T-helper 2 cell treated with Interferon-gamma antibody and Interleukin-4, amounts not matched to agents 100 ng/mL and 5 ng/mL, for 36 hours (primary cell): ENCODE measurements around the gene KRTAP5-10. TPM values are rescaled to one million over a fixed set of nuclear protein-coding genes. Genes with fewer than 3 reads are reported as not detected.
"Not testable (repeated sequence)": the region's sequence is repeated elsewhere in the genome, so short reads cannot be mapped to it uniquely, and the experiment has no call there.

Experiments used
- intact Hi-C: fragments of 100-400 bp; cut with micrococcal nuclease; formaldehyde crosslinking; loops from one replicate; pipeline ENCODE4 v1.15.1; 2023
- total RNA-seq: library from RNA; stranded (reverse); gene quantifications from 2 replicates; pipeline ENCODE4 v1.2.3, GENCODE V29; 2022

KRTAP5-10 gene
- total RNA-seq, 1 donor from 2014 or later, result not detected

DNA sequence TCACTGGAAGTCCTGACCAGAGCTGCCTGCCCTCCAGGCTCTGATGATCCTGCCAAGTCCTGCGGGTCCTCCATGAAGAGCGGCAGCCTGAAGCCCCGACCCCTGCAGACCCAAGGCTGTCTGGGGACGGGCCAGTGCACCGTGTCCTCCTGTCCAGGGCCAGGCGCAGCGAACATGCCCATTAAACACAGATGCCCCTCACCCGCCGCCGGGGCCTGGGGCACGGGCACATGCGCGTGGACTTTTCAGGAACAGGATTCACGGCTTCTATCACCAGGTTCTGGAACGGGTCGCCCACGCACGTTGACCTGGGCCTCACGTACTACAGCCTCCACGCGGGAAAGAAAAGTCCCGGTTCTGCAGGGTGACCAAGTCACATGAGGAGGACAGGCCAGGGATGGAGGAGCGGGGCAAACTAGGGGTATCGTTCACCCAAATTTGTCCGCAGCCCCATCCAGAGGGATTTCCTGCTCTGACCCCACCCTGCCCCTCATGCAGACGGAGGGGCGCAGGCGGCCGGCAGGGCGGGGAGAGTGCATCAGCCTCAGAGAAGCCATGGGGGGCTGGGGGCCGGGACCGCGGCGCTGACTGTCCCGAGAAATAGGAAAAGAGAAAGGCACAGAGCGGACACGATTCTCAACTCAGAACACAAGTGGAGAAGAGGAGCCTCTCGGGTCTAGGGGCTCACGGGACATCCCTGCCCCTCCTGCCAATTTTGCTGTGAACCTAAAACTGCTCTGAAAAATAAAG lies 5.9 kb downstream of the KRTAP5-10 start:
- intact Hi-C loops, result not testable (repeated sequence)

DNA sequence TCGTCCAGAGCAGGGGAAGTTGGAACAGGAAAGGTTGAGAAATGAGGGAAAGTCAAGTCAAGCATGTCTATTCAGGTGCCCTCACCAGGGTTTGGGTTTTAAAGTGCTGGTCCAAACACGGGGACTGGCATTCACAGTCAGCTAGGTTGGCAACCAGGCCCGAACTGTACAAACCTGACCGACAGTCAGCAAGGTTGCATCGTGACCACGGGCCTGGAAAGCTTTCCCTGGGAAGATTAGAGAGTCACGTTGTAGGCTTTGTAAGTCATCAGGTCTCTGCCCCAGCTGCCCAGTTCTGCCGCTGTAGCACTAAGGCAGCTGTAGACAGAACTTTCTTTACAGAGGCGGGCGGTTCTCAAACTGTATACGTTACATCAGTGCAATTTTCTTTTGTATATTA lies 7.4 kb downstream of the KRTAP5-10 start:
- intact Hi-C loops, result no loop called here

DNA sequence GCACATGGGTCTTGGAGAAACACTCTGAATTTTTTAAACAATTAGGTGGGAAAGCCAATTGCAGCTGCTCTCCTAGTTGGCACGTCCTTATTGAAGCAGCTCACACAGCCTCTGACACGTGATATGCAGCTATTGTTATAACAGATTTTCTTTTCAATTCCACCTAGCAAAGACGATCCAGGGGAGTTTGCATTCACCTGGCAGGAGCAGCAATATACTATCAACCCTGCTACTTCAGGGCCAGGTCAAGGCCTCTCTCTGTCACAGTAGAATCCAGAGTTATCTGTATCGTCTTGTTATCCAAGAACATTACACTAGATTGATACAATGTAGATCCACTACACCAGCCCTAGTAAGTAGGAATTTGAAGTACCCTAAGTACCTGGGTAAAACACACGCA lies 9.1 kb downstream of the KRTAP5-10 start:
- intact Hi-C loops, result no loop called here

DNA sequence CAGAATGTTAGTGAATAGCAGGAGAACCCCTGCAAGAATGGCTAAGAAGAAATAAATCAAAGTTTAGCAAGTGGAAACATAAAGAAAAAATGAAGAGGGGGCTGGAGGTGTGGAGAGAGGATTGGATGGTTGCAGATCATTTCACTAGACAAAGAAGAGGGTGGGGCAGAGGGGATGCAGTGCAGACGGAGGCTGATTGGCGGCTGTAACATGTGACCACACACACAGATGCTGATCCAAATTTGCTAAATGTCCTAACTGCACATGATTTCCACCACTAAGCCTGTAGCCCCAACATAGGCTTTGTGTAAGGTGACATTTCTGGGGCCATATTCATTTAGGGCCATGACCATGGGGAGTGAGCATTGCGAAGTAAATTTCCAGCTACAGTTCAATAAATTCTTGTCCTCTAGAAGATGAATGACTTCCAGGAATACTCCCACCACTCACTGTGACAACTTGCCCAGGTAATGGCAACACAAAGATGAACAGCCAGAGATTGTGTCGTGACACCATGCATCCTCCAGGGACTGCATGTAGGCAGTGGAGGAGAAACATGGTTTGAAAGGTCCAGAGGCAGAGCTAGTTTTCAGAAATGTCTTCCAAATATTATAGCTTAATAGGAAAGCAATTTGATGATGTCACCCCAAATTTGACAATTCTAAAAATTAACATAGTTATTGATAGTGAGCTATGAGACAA lies 10.5 kb downstream of the KRTAP5-10 start:
- intact Hi-C loops, result no loop called here

- intact Hi-C loops, result not testable (repeated sequence)
Measured at GRCh38 chr11:71576688-71577465, 11.5 kb downstream of the KRTAP5-10 start.

DNA sequence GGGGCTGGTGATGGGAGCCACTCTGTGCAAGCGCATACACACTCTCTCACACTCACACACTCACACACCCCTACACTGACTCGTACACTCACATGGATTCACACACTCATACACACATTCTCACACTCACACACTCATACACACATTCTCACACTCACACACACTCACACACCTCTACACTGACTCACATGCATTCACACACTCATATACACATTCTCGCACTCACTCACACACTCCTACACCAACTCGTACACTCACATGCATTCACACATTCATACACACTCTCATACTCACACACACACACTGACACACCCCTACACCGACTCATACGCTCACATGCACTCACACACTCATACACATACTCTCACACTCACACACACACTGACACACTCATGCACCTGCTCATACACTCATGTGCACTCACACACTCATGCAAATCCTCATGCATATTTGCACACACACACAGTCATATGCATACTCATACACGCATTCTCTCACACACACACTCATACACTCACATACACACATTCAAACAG lies 12.2 kb downstream of the KRTAP5-10 start:
- intact Hi-C loops, result no loop called here

GRCh38 chr11:71579513-71579912 lies 14.2 kb downstream of the KRTAP5-10 start:
- intact Hi-C loops, result not testable (repeated sequence)

- intact Hi-C loops, result no loop called here
Measured at GRCh38 chr11:71580057-71581003, 15.0 kb downstream of the KRTAP5-10 start.

- intact Hi-C loops, result no loop called here
Measured at GRCh38 chr11:71581826-71582225, 16.5 kb downstream of the KRTAP5-10 start.

GRCh38 chr11:71582309-71582895 lies 17.0 kb downstream of the KRTAP5-10 start, which contains the start of gene KRTAP5-11:
KRTAP5-11 (minus strand) TSS chr11:71582875; CDS start chr11:71582837, 38 bp downstream.
- intact Hi-C loops, result no loop called here

DNA sequence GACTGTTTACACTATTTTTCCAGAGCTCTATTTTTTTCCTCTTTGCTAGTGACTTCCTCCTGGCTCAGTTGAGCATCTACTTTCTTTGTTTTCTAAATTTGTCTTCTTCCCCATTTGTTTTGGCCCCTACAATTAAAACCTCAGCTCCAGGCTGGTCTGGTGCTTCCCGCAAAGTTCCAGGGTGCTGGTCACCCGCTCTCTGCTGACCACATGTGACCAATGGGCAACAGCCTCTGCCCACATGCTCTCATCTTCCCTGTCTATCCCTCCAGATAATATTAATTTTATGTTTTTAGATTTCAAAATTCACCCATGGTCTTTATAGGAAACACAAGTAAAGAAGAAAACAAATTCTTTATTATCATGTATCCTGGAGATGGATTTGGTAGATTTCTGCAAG lies 17.6 kb downstream of the KRTAP5-10 start:
- intact Hi-C loops, result not testable (repeated sequence)

- intact Hi-C loops, result not testable (repeated sequence)
Measured at GRCh38 chr11:71585673-71586072, 20.3 kb downstream of the KRTAP5-10 start.

GRCh38 chr11:71588314-71588713 lies 23.0 kb downstream of the KRTAP5-10 start:
- intact Hi-C loops, result not testable (repeated sequence)

GRCh38 chr11:71588822-71589545 lies 23.6 kb downstream of the KRTAP5-10 start:
- intact Hi-C loops, result not testable (repeated sequence)

DNA sequence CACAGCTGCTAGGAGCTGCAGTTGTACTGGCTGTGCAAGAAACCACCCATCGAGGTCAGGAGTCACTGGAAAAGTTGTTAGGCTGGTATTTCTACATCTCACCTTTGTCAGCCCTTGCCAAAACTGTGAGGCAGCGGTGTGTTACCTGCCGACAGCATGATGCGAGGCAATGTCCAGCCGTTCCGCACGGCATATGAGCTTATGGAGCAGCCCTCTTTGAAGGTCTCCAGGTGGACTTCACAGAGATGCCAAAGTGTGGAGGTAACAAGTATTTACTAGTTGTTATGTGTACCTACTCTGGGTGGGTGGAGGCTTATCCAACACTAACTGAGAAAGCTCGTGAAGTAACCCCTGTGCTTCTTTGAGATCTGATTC lies 24.2 kb downstream of the KRTAP5-10 start:
- intact Hi-C loops, result not testable (repeated sequence)

DNA sequence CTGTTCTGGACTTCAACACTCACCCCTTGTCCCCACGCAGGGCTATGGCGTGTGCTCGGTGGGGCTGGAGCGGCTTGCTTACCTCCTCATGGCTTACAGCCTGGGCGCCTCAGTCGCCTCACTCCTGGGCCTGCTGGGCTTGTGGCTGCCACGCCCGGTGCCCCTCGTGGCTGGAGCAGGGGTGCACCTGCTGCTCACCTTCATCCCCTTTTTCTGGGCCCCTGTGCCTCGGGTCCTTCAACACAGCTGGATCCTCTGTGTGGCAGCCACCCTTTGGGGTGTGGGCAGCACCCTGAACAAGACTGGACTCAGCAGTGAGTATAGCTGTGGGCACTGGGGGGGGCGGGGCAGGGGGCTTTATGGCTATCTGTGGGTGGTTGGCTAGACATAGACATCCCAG lies 37.9 kb downstream of the KRTAP5-10 start:
- intact Hi-C loops, result not testable (repeated sequence)

DNA sequence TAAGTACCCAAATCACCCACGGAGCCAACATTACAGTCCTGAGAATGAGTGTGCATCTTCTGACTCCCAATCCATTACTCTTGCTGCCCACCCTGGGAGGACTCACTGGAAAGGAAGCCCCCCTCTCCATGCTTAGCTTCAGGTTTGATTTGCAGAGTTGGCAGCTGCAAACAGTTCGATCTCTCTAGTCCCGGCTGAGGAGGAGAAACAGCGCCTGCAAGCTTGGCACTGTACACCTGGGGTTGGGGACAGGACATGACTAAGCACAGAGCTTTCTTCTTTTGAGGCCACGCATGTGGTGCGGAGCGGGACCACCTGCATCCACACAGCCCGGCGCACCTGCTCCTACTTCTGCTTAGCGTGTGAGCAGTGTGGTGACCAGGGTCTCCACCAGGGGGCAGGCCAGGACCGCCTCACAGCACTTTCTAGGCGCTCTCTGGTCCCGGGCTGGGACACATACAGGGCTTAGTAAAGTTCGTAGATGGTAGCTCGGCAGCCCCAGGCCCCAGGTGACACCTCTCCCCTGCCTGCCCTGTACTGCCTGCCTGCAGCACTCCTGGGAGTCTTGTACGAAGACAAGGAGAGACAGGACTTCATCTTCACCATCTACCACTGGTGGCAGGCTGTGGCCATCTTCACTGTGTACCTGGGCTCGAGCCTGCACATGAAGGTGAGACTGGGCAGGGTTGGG lies 39.6 kb downstream of the KRTAP5-10 start:
- intact Hi-C loops, result not testable (repeated sequence)

GRCh38 chr11:71606853-71607519 lies 41.6 kb downstream of the KRTAP5-10 start:
- intact Hi-C loops, result not testable (repeated sequence)
